PC-3 (cell line): Measurements from ENCODE around the gene QSER1. TPM values are rescaled to one million over a fixed set of nuclear protein-coding genes. Genes with fewer than 3 reads are reported as not detected.
"Not testable (repeated sequence)": the region's sequence is repeated elsewhere in the genome, so short reads cannot be mapped to it uniquely, and the experiment has no call there.

Experiments
- ATAC-seq: fragments of 200-7000 bp; cut with Tn5 transposase; 2 replicates; pipeline ENCODE4 v1.9.1; 2020; ENCODE audit warnings: mild to moderate bottlenecking, moderate library complexity
- BruUV-seq: library from RNA; stranded (reverse); fragments of 400-500 nt; replicated peaks from 2 replicates; lab custom pipeline; 2021; lab: Mats Ljungman, UMichigan
- CTCF ChIA-PET: fragments of 300-600 bp; sonication (Branson Sonifier 250); formaldehyde crosslinking; loops from one replicate; lab custom pipeline; 2022; ENCODE audit warnings: antibody characterized with exemption; lab: Charles Lee
- POLR2A ChIA-PET: fragments of 300-600 bp; sonication (Branson Sonifier 250); formaldehyde crosslinking; loops from one replicate; lab custom pipeline; 2022; ENCODE audit warnings: antibody characterized with exemption; ENCODE audit not compliant: unreplicated experiment; lab: Charles Lee
- DNase-seq: peaks from one replicate; pipeline ENCODE4 v3.0.0-alpha.2; 2015
- H2AFZ ChIP-seq: fragments of 300-600 bp; sonication (generic); 2 replicates; pipeline ENCODE4 v1.6.0; 2016; ENCODE audit warnings: antibody characterized with exemption, low read length
- H3F3A ChIP-seq: fragments of 300-600 bp; sonication (generic); one replicate; pipeline ENCODE4 v1.6.0; 2017; ENCODE audit warnings: antibody characterized with exemption, low read length, control low read depth, mild to moderate bottlenecking; ENCODE audit not compliant: unreplicated experiment
- H3K27ac ChIP-seq: fragments of 300-600 bp; sonication (generic); 2 replicates; pipeline ENCODE4 v1.5.1; 2016; ENCODE audit warnings: mild to moderate bottlenecking, low read length
- H3K27me3 ChIP-seq: fragments of 300-600 bp; sonication (generic); 2 replicates; pipeline ENCODE4 v1.6.1; 2016; ENCODE audit warnings: low read length, mixed read lengths
- H3K36me3 ChIP-seq: fragments of 300-600 bp; sonication (generic); 2 replicates; pipeline ENCODE4 v1.6.1; 2016; ENCODE audit warnings: low read depth, mixed run types, low read length, mixed read lengths
- H3K4me1 ChIP-seq: fragments of 300-600 bp; sonication (generic); 2 replicates; pipeline ENCODE4 v1.5.1; 2016; ENCODE audit warnings: low read length; ENCODE audit not compliant: insufficient read depth
- H3K4me2 ChIP-seq: fragments of 300-600 bp; sonication (generic); 2 replicates; pipeline ENCODE4 v1.6.0; 2016; ENCODE audit warnings: low read length
- H3K4me3 ChIP-seq: fragments of 300-600 bp; sonication (generic); 2 replicates; pipeline ENCODE4 v1.5.1; 2016; ENCODE audit warnings: mild to moderate bottlenecking, low read length, mixed read lengths
- H3K79me2 ChIP-seq: fragments of 300-600 bp; sonication (generic); 2 replicates; pipeline ENCODE4 v1.6.1; 2017; ENCODE audit warnings: low read length, mixed read lengths
- H3K9ac ChIP-seq: fragments of 300-600 bp; sonication (generic); 2 replicates; pipeline ENCODE4 v1.6.0; 2016; ENCODE audit warnings: mild to moderate bottlenecking, low read length
- H3K9me2 ChIP-seq: fragments of 300-600 bp; sonication (generic); replicated peaks from 2 replicates; pipeline ENCODE4 v1.6.1; 2016; ENCODE audit warnings: mixed run types, low read length, mixed read lengths
- H3K9me3 ChIP-seq: fragments of 300-600 bp; sonication (generic); 2 replicates; pipeline ENCODE4 v1.6.1; 2016; ENCODE audit warnings: low read length, mixed read lengths
- H4K20me1 ChIP-seq: fragments of 300-600 bp; sonication (generic); 2 replicates; pipeline ENCODE4 v1.6.1; 2016; ENCODE audit warnings: low read length, mixed read lengths
- EZH2 ChIP-seq: fragments of 300-600 bp; sonication (generic); IDR thresholded peaks from one replicate; pipeline ENCODE4 v1.6.1; 2017; ENCODE audit warnings: antibody characterized with exemption, mild to moderate bottlenecking, low read length; ENCODE audit not compliant: unreplicated experiment
- EZH2phosphoT487 ChIP-seq: fragments of 300-600 bp; sonication (generic); IDR thresholded peaks from 2 replicates; pipeline ENCODE4 v1.6.1; 2018; ENCODE audit warnings: mild to moderate bottlenecking, antibody characterized with exemption, low read length, borderline replicate concordance
- intact Hi-C: fragments of 100-400 bp; cut with micrococcal nuclease; formaldehyde crosslinking; loops from 2 replicates; pipeline ENCODE4 v1.9.0; 2023
- total RNA-seq: library from RNA; depleted of rRNA; stranded (reverse); fragments of >200 nt; gene quantifications from 2 replicates; pipeline ENCODE4 v1.2.3, GENCODE V29; 2014; rRNA removed
- TF ChIP-seq, protein P1 (sequence below): fragments of 300-600 bp; sonication (generic); conservative IDR thresholded peaks from 2 replicates; pipeline ENCODE4 v1.5.1; 2017; ENCODE audit warnings: antibody characterized with exemption, low read depth, mild to moderate bottlenecking, low read length

Gene QSER1
- total RNA-seq, 1 experiment from 2014 or later: 19.4 TPM

- no peaks in the 10 kb centered on the region for H3K36me3 ChIP-seq
- intact Hi-C loops: no loop called here
- no peak overlapping the region for H3K4me3 ChIP-seq
- H3K27me3 ChIP-seq: no peaks in the 10 kb centered on the region
- peaks cover 13% of the 10 kb centered on the region for H3K4me1 ChIP-seq
- ATAC-seq (no peak), DNase-seq (no peak)
- no peaks in the 10 kb centered on the region for H3K79me2 ChIP-seq
- no peaks in the 10 kb centered on the region for H3F3A ChIP-seq
- H3K27ac ChIP-seq: no peak overlapping the region
- H3K9me3 ChIP-seq: no peaks in the 10 kb centered on the region
- H3K9me2 ChIP-seq: no peaks in the 10 kb centered on the region
- ChIA-PET CTCF (no interaction called here), POLR2A (no interaction called here)
- no peak overlapping the region for H3K4me2 ChIP-seq
- no peaks in the 10 kb centered on the region for H4K20me1 ChIP-seq
- no peak for TF ChIP-seq EZH2phosphoT487
- TF ChIP-seq, protein P1, sequence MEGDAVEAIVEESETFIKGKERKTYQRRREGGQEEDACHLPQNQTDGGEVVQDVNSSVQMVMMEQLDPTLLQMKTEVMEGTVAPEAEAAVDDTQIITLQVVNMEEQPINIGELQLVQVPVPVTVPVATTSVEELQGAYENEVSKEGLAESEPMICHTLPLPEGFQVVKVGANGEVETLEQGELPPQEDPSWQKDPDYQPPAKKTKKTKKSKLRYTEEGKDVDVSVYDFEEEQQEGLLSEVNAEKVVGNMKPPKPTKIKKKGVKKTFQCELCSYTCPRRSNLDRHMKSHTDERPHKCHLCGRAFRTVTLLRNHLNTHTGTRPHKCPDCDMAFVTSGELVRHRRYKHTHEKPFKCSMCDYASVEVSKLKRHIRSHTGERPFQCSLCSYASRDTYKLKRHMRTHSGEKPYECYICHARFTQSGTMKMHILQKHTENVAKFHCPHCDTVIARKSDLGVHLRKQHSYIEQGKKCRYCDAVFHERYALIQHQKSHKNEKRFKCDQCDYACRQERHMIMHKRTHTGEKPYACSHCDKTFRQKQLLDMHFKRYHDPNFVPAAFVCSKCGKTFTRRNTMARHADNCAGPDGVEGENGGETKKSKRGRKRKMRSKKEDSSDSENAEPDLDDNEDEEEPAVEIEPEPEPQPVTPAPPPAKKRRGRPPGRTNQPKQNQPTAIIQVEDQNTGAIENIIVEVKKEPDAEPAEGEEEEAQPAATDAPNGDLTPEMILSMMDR: no peak
- no peak for TF ChIP-seq EZH2
- no peak overlapping the region for H2AFZ ChIP-seq
- BruUV-seq: no TSS peak
- no peak overlapping the region for H3K9ac ChIP-seq
These were observed 135.4 kb downstream of the QSER1 start for GRCh38 chr11:33027846-33028536.

DNA sequence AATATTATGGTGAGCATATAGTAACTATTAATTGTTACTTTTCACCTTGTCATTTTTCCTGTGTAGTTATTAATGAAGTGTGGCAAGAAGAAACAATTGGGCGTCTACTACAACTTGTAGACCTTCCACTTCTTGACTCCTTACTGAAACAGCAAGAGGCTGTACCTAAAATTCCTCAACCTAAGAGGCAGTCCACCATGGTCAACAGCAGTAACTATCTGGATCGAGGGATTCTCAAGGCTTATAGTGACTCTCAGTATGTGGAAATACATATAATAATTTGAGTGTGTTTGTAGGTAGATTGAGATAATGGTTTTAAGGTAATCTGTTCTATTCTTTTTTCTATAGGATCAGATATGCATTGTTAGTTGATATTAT lies 135.9 kb downstream of the QSER1 start:
- Histone ChIP-seq H3F3A (no peaks in the 10 kb centered on the region), H3K4me1 (peaks cover 15% of the 10 kb centered on the region), H3K79me2 (no peaks in the 10 kb centered on the region), H2AFZ (no peak overlapping the region), H3K9me2 (no peaks in the 10 kb centered on the region), H3K4me3 (no peak overlapping the region), H3K27me3 (no peaks in the 10 kb centered on the region), H3K4me2 (no peak overlapping the region), H3K9me3 (no peaks in the 10 kb centered on the region), H4K20me1 (no peaks in the 10 kb centered on the region), H3K9ac (no peak overlapping the region), H3K36me3 (no peaks in the 10 kb centered on the region), H3K27ac (no peak overlapping the region)
- POLR2A ChIA-PET: no interaction called here
- ATAC-seq (no peak), DNase-seq (no peak)
- TF ChIP-seq, protein P1: no peak
- no peak for TF ChIP-seq EZH2
- no TSS peak for BruUV-seq
- CTCF ChIA-PET: no interaction called here
- intact Hi-C loops: no loop called here

GRCh38 chr11:33029218-33029617 lies 136.6 kb downstream of the QSER1 start:
- DNase-seq, H3K9me3 ChIP-seq, H2AFZ ChIP-seq, H3K4me3 ChIP-seq, CTCF ChIA-PET, ATAC-seq, H3K9me2 ChIP-seq, H3K27ac ChIP-seq, POLR2A ChIA-PET, H3K79me2 ChIP-seq, BruUV-seq, H3K9ac ChIP-seq, H3K27me3 ChIP-seq, H3K4me2 ChIP-seq, H3F3A ChIP-seq, H3K36me3 ChIP-seq, H4K20me1 ChIP-seq, intact Hi-C loops: not testable (repeated sequence)
- peaks cover 21% of the 10 kb centered on the region for H3K4me1 ChIP-seq

Other genes with a start within 250 kb of the QSER1 start
- gene CCDC73, start 98.1 kb upstream of the QSER1 start, total RNA-seq: 0.04 TPM in 1 of 2 replicates, not detected in the other
- 12.9 and 17.9 TPM in 2 replicates for gene PRRG4, start 62.9 kb upstream of the QSER1 start, total RNA-seq
- gene DEPDC7, start 123.1 kb downstream of the QSER1 start, total RNA-seq: not detected in 2 replicates
- 12.9 and 15.2 TPM in 2 replicates for gene TCP11L1, start 146.8 kb downstream of the QSER1 start, total RNA-seq